Neutrophil (primary cell): ENCODE results near the gene TMEM30A.
A peak's percentile ranks its signal among the peaks of the same experiment; 100 is the strongest.

ENCODE experiments used
- H3K27ac ChIP-seq: fragments of 200-600 bp; sonication (generic); 2 replicates; pipeline ENCODE4 v1.5.1; 2016; ENCODE audit warnings: mild to moderate bottlenecking, moderate library complexity
- H3K27me3 ChIP-seq: fragments of 200-600 bp; sonication (generic); 2 replicates; pipeline ENCODE4 v1.6.0; 2016; ENCODE audit warnings: mild to moderate bottlenecking
- H3K36me3 ChIP-seq: fragments of 200-600 bp; sonication (generic); 2 replicates; pipeline ENCODE4 v1.5.1; 2017
- H3K4me1 ChIP-seq, 2 experiments: fragments of 200-600 bp in 1 of 2; sonication (generic) in 1 of 2; 1 replicate in 1 of 2; 2 replicates in 1 of 2; pipeline versions ENCODE4 v1.5.1 to v1.6.1; 2013 to 2016; ENCODE audit warnings: low read depth in 1 of 2, low read length in 1 of 2, mild to moderate bottlenecking in 1 of 2, moderate library complexity in 1 of 2; ENCODE audit not compliant: control insufficient read depth in 1 of 2, insufficient read depth in 1 of 2
- H3K4me3 ChIP-seq, 2 experiments: fragments of 200-600 bp in 1 of 2; sonication (generic) in 1 of 2; 1 replicate in 1 of 2; 2 replicates in 1 of 2; pipeline ENCODE4 v1.5.1; 2013 to 2016; ENCODE audit warnings: low read depth in 1 of 2, low read length in 1 of 2, mild to moderate bottlenecking in 1 of 2, moderate library complexity in 1 of 2
- H3K9me3 ChIP-seq: fragments of 200-600 bp; sonication (generic); 2 replicates; pipeline ENCODE4 v1.5.1; 2016
- TF ChIP-seq, protein P1 (sequence below): fragments of 200-600 bp; sonication (generic); IDR thresholded peaks from 2 replicates; pipeline ENCODE4 v1.5.1; 2016; ENCODE audit warnings: antibody characterized with exemption

Gene TMEM30A

DNA sequence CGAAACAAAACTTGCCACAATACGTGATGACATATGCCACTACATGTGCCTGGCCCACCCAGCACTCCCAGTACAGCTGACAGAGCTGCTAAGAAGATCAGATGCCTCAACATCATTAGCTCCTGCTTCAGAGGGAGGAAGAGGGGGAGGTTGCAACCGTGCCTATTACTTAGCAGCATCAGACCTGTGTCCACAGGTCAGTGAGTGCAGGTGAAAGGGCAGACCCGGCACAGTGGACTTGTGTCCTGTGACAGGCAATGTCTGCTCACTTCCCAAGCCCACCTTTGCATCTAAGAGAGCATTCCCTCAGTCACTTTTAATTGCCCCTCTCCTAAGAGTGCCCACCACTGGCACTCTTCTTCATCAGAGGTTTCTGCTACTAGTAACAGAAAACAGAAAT lies 69.3 kb downstream of the TMEM30A start:
- Histone ChIP-seq H3K27ac (no peak overlapping the region), H3K27me3 (peaks cover 40% of the 10 kb centered on the region), H3K4me1 (no peaks in the 10 kb centered on the region), H3K9me3 (no peaks in the 10 kb centered on the region), H3K36me3 (no peaks in the 10 kb centered on the region), H3K4me3 (no peak overlapping the region)
- TF ChIP-seq, protein P1, sequence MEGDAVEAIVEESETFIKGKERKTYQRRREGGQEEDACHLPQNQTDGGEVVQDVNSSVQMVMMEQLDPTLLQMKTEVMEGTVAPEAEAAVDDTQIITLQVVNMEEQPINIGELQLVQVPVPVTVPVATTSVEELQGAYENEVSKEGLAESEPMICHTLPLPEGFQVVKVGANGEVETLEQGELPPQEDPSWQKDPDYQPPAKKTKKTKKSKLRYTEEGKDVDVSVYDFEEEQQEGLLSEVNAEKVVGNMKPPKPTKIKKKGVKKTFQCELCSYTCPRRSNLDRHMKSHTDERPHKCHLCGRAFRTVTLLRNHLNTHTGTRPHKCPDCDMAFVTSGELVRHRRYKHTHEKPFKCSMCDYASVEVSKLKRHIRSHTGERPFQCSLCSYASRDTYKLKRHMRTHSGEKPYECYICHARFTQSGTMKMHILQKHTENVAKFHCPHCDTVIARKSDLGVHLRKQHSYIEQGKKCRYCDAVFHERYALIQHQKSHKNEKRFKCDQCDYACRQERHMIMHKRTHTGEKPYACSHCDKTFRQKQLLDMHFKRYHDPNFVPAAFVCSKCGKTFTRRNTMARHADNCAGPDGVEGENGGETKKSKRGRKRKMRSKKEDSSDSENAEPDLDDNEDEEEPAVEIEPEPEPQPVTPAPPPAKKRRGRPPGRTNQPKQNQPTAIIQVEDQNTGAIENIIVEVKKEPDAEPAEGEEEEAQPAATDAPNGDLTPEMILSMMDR: no peak

DNA sequence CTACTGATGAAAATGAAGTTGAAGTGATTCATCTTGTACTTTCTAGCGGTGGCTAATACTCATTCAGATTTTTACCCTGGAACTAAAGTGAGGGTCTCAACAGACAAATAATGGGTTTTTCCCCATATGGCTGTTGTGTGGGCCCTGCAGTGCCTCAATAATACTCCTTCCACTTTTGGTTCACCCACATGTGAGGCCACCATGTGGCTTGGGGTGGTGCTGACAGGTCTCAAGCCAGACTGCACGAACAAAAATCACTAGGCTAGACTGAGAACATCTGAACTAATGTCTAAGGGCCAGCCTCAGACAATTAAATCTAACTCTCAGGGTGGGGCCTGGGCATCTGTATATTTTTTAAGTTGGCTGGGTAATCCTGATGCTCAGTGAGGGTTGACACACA lies 70.9 kb downstream of the TMEM30A start:
- H3K27ac ChIP-seq: no peak overlapping the region
- no peaks in the 10 kb centered on the region for H3K9me3 ChIP-seq
- H3K4me3 ChIP-seq: no peak overlapping the region
- H3K36me3 ChIP-seq: no peaks in the 10 kb centered on the region
- TF ChIP-seq, protein P1: no peak
- peaks cover 1 to 3% of the 10 kb centered on the region in 2 experiments for H3K4me1 ChIP-seq
- peaks cover 48% of the 10 kb centered on the region for H3K27me3 ChIP-seq

DNA sequence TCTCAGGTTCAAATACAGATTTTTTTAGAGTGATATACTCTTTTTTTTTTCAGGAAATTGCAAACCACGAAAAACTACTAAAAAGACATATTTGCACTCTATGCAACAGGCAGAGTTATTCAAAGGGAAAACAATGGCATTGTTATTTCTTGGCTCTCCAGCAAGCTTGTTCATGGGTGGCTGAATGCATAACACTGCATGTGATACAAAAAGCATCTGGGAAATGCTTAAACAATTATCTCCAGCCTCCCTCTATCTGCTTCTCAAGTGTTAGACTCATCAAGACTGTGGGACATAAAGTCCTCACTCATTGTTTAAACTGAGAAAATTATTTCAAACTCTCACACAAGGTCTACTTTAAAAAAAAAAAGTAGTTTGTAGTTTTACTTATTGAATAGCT lies 71.5 kb downstream of the TMEM30A start:
- no peak overlapping the region for H3K27ac ChIP-seq
- no peaks in the 10 kb centered on the region for H3K9me3 ChIP-seq
- peaks cover 53% of the 10 kb centered on the region for H3K27me3 ChIP-seq
- H3K4me3 ChIP-seq: no peak overlapping the region
- peaks cover 6 to 8% of the 10 kb centered on the region in 2 experiments for H3K4me1 ChIP-seq
- H3K36me3 ChIP-seq: no peaks in the 10 kb centered on the region
- TF ChIP-seq, protein P1: no peak

DNA sequence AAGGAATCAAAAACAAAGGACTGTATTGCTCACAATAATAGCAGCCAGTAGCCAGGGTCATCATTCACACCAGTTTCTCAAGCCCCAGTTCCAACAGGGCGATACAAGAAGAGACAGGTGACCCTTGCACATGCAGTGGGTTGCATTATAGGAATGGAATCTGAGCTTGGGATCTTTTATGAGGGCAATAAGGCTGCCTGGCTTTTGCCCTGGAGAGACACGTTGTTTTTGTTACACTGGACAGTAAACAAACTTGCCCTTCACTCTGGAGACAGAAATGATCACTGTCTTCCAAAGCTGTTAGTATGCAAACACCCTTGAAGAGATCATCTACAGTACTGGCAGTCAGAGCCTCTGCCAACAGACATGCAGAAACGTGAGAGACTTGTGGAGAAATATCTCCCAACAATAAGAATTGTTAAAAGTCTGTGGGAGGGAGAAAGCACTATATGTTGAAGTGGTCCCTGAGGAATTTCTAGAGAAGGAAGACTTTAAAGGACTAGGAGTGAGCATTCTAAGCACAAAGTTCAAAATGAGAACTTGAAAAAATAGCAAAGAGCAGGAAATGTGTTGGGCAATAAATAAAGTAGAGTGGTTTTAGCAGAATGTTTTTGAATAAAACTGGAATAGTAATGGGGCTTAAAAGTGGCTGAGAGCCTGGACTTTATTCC lies 72.5 kb downstream of the TMEM30A start:
- H3K36me3 ChIP-seq: no peaks in the 10 kb centered on the region
- TF ChIP-seq, protein P1: no peak
- H3K4me3 ChIP-seq: no peak overlapping the region
- peaks cover 57% of the 10 kb centered on the region for H3K27me3 ChIP-seq
- no peaks in the 10 kb centered on the region for H3K9me3 ChIP-seq
- peaks cover 6 to 17% of the 10 kb centered on the region in 2 experiments for H3K4me1 ChIP-seq
- no peak overlapping the region for H3K27ac ChIP-seq

DNA sequence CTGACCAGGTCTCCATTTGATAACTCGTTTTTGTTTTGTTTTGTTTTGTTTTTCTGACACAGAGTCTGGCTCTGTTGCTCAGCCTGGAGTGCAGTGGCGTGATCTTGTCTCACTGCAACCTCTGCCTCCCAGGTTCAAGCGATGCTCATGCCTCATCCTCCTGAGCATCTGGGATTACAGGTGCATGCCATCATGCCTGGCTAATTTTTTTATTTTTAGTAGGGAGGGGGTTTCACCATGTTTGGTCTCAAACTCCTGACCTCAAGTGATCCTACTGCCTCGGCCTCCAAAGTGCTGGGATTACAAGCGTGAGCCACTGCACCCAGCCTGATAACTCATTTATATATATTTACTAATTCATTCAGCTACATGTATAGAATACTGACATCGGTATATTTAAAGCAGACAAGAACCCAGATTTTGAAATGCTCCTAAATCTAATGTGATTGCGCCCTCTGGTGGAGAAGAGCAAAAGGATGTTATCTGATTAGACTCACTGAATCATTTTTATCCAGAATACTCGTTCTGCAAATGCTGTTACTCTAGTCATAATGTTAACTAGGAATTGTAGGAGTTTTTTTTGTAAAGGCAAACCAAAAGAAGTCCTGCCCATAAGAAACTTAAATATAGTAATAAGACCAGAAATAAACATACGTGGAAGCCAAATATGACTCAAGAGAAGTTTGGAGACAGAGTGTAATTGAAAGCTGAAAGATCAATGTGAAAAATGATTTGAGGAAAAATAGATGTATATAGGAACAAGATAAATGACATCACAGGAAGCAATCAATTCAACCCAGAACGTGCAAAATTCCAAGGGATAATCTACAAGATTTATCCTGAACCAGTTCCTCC lies 73.5 kb downstream of the TMEM30A start:
- Histone ChIP-seq H3K4me3 (no peak overlapping the region), H3K27ac (no peak overlapping the region), H3K27me3 (peaks cover 67% of the 10 kb centered on the region), H3K4me1 (peaks cover 10 to 22% of the 10 kb centered on the region in 2 experiments), H3K9me3 (no peaks in the 10 kb centered on the region), H3K36me3 (no peaks in the 10 kb centered on the region)
- TF ChIP-seq, protein P1: peak; percentile 57
